K562 (cell line): ENCODE results near the gene PI4KA. TPM values are rescaled to one million over a fixed set of nuclear protein-coding genes. Genes with fewer than 3 reads are reported as not detected.

Experiments
- ATAC-seq: fragments of 200-7000 bp; cut with Tn5 transposase; 3 replicates; pipeline ENCODE4 v1.9.1; 2020; ENCODE audit warnings: moderate library complexity
- BruUV-seq: library from RNA; stranded (reverse); fragments of 400-500 nt; replicated peaks from 2 replicates; lab custom pipeline; 2021; lab: Mats Ljungman, UMichigan
- CTCF ChIA-PET: fragments of 300-600 bp; formaldehyde crosslinking; extraction: SDS; loops from one replicate; lab custom pipeline; 2021; ENCODE audit warnings: low intra/inter-chr PET ratio; lab: Yijun Ruan, JAX
- POLR2A ChIA-PET: fragments of 300-600, 350-650 bp; sonication (Branson Sonifier 250); formaldehyde crosslinking; extraction: SDS; loops from one replicate; lab custom pipeline; 2021; ENCODE audit warnings: antibody characterized with exemption, inconsistent platforms; lab: Yijun Ruan, JAX
- DNase-seq, 4 experiments: peaks; one replicate each; pipeline versions ENCODE4 v3.0.0 to v3.0.0-alpha.2; 2011 to 2018; ENCODE audit warnings: low spot score in 3 of 4, mixed read lengths in 3 of 4; ENCODE audit errors: extremely low read depth in 1 of 4
- FAIRE-seq: peaks from 2 replicates; lab custom pipeline; 2011; peaks lifted over from hg19 to GRCh38; lab: Jason Lieb, UNC
- H2AFZ ChIP-seq: 2 replicates; pipeline ENCODE4 v1.6.0; 2011; ENCODE audit warnings: low read depth, low read length, control low read depth, inconsistent platforms
- H3K27ac ChIP-seq: fragments of 200-600 bp; 3 replicates; pipeline ENCODE4 v1.8.0; 2011; ENCODE audit warnings: low read depth, mild to moderate bottlenecking, control low read depth, inconsistent platforms, low read length, moderate library complexity, mixed read lengths; ENCODE audit errors: extremely low read depth
- H3K27me3 ChIP-seq, 2 experiments: fragments of 300-600 bp in 1 of 2; 2 replicates in 1 of 2; 3 replicates in 1 of 2; pipeline versions ENCODE4 v1.6.0 to v1.8.0; 2011; ENCODE audit warnings: inconsistent platforms in 2 of 2, low read length in 2 of 2, mild to moderate bottlenecking in 1 of 2, mixed read lengths in 1 of 2, moderate library complexity in 1 of 2; ENCODE audit not compliant: control insufficient read depth in 2 of 2, insufficient read depth in 2 of 2
- H3K36me3 ChIP-seq: fragments of 300-600 bp; 3 replicates; pipeline ENCODE4 v1.8.0; 2011; ENCODE audit warnings: mild to moderate bottlenecking, low read length, inconsistent platforms; ENCODE audit not compliant: control insufficient read depth, insufficient read depth
- H3K4me1 ChIP-seq, 2 experiments: fragments of 200-600 bp in 1 of 2; replicated peaks in 1 of 2; 2 replicates in 1 of 2; 3 replicates in 1 of 2; pipeline versions ENCODE4 v1.5.1 to v1.8.0; 2011; ENCODE audit warnings: inconsistent platforms in 2 of 2, low read length in 2 of 2, mild to moderate bottlenecking in 1 of 2, mixed read lengths in 1 of 2, moderate library complexity in 1 of 2; ENCODE audit not compliant: control insufficient read depth in 2 of 2, insufficient read depth in 2 of 2
- H3K4me2 ChIP-seq: 2 replicates; pipeline ENCODE4 v1.6.1; 2011; ENCODE audit warnings: low read length, control low read depth, inconsistent platforms, mixed read lengths; ENCODE audit not compliant: insufficient read depth
- H3K4me3 ChIP-seq: fragments of 200-600 bp; sonication (generic), shearing (Covaris generic); 2 replicates; pipeline ENCODE4 v1.5.1; 2016; ENCODE audit warnings: control low read depth, inconsistent platforms
- H3K79me2 ChIP-seq: fragments of 200-600 bp; 3 replicates; pipeline ENCODE4 v1.8.0; 2011; ENCODE audit warnings: low read length, inconsistent platforms; ENCODE audit not compliant: control insufficient read depth, insufficient read depth
- H3K9ac ChIP-seq, 2 experiments: 2 replicates each; pipeline versions ENCODE4 v1.6.0 to v1.6.1; 2011; ENCODE audit warnings: low read depth in 2 of 2, low read length in 2 of 2, control low read depth in 1 of 2, inconsistent platforms in 1 of 2, mild to moderate bottlenecking in 1 of 2, mixed read lengths in 1 of 2; ENCODE audit not compliant: insufficient read depth in 1 of 2
- H3K9me1 ChIP-seq: one replicate; pipeline ENCODE4 v1.6.0; 2011; ENCODE audit warnings: inconsistent platforms, mild to moderate bottlenecking, low read length, moderate library complexity; ENCODE audit not compliant: control insufficient read depth, insufficient read depth
- H3K9me3 ChIP-seq: replicated peaks from 2 replicates; pipeline ENCODE4 v1.5.1; 2011; ENCODE audit warnings: low read depth, low read length, inconsistent platforms; ENCODE audit not compliant: control insufficient read depth, insufficient read depth
- H4K20me1 ChIP-seq: replicated peaks from 2 replicates; pipeline ENCODE4 v1.6.1; 2011; ENCODE audit warnings: low read length, inconsistent platforms, mixed read lengths; ENCODE audit not compliant: control insufficient read depth, insufficient read depth
- ARID4B ChIP-seq: sonication (generic); formaldehyde crosslinking; IDR thresholded peaks from 2 replicates; pipeline ENCODE4 v1.8.0; 2022; ENCODE audit warnings: mild to moderate bottlenecking, missing genetic modification reagents
- E4F1 ChIP-seq: fragments of 250-450 bp; sonication (Bioruptor Pico); IDR thresholded peaks from 2 replicates; pipeline ENCODE4 v1.5.0; 2021; ENCODE audit warnings: mild to moderate bottlenecking, borderline replicate concordance
- MAX ChIP-seq: sonication (generic); formaldehyde crosslinking; IDR thresholded peaks from 2 replicates; pipeline ENCODE4 v1.9.0; 2022; ENCODE audit warnings: mild to moderate bottlenecking, missing genetic modification reagents
- NFE2 ChIP-seq: IDR thresholded peaks from 2 replicates; pipeline ENCODE4 v1.6.1; 2014; ENCODE audit warnings: antibody characterized with exemption, low read depth
- NR4A1 ChIP-seq, 2 experiments: fragments of 250-450 bp in 1 of 2; fragments of 450-650 bp in 1 of 2; sonication (Bioruptor Pico) in 1 of 2; IDR thresholded peaks; 2 replicates each; pipeline versions ENCODE4 v1.4.0 to v1.6.1; 2016 to 2020; ENCODE audit warnings: mild to moderate bottlenecking in 2 of 2, missing compliant biosample characterization in 1 of 2, missing genetic modification characterization in 1 of 2, moderate library complexity in 1 of 2
- POLR2G ChIP-seq: fragments of 200-400 bp; formaldehyde crosslinking; IDR thresholded peaks from 2 replicates; pipeline ENCODE4 v1.6.1; 2017; ENCODE audit warnings: low read depth, mild to moderate bottlenecking, antibody characterized with exemption, low read length, moderate library complexity
- SRSF3 ChIP-seq: fragments of 200-400 bp; formaldehyde crosslinking; IDR thresholded peaks from 2 replicates; pipeline ENCODE4 v1.6.1; 2016; ENCODE audit warnings: mild to moderate bottlenecking, low read length, moderate library complexity; ENCODE audit not compliant: insufficient read depth
- ZNF408 ChIP-seq: fragments of 250-450 bp; sonication (Bioruptor Pico); IDR thresholded peaks from 2 replicates; pipeline ENCODE4 v1.4.0; 2020; ENCODE audit warnings: low read depth, mild to moderate bottlenecking, moderate library complexity
- ZNF518B ChIP-seq: fragments of 250-450 bp; sonication (Bioruptor Pico); IDR thresholded peaks from 2 replicates; pipeline ENCODE4 v1.5.0; 2021; ENCODE audit warnings: mild to moderate bottlenecking, moderate library complexity
- WGBS: fragments of 100-300 bp; shearing (Covaris generic); methylation state at CpG from one replicate; pipeline ENCODE4 v1.1.6; 2016; ENCODE audit warnings: low coverage, mixed read lengths; ENCODE audit not compliant: insufficient coverage; ENCODE audit errors: missing lambda C conversion rate; 5-methylcytosine and 5-hydroxymethylcytosine counted together
- in situ Hi-C: fragments of 300-500 bp; cut with MboI; formaldehyde crosslinking; loops from 4 replicates; pipeline ENCODE4 v1.15.0; 2018; ENCODE audit warnings: inconsistent platforms, mixed read lengths
- intact Hi-C: fragments of 100-400 bp; cut with micrococcal nuclease; formaldehyde crosslinking; loops from 2 replicates; pipeline ENCODE4 v1.14.2; 2022
- polyA plus RNA-seq, 8 experiments: library from polyadenylated mRNA; depleted of rRNA in 4 of 8; stranded (reverse) in 5 of 8; unstranded in 3 of 8; fragments of >200 nt; fragmentation: Nextera tagmentation in 2 of 8; fragmentation: Illumina TruSeq in 1 of 8; extraction: Ambion mirVana in 2 of 8; extraction: Trizol in 1 of 8; gene quantifications; 2 replicates each; pipeline versions ENCODE4 v1.2.1 to v1.2.3, GENCODE V29; 2011 to 2014; ENCODE audit warnings: inconsistent platforms in 1 of 8, missing spikeins in 1 of 8
- total RNA-seq, 7 experiments: library from RNA; depleted of rRNA in 6 of 7; stranded (reverse); fragments of >200 nt in 6 of 7; fragmentation: Illumina TruSeq in 2 of 7; extraction: Trizol in 2 of 7; gene quantifications; 2 replicates each; pipeline versions ENCODE4 v1.2.1 to v1.2.3, GENCODE V29; 2011 to 2021; ENCODE audit warnings: low replicate concordance in 1 of 7

PI4KA gene
- total and polyA plus RNA-seq, 9 of the 15 experiments (the other 6 are each of a cell fraction or from before 2014, with no cell fraction given) = 7.3 to 187 (median 84.7) TPM

GRCh38 chr22:20786048-20786447 is 72.6 kb downstream of the PI4KA start:
- 71% methylated on average over 8 of the region's 8 CpGs for WGBS
- ATAC-seq = no peak
- H3K4me1 ChIP-seq = peaks cover 0 to 12% of the 10 kb centered on the region in 2 experiments; a peak in 2 of 5 replicates

More at GRCh38 chr22:20786048-20786447, 72.6 kb downstream of the PI4KA start:
- Histone ChIP-seq H3K27me3 (no peaks in the 10 kb centered on the region), H3K4me2 (no peak overlapping the region), H3K9me1 (peaks cover 7% of the 10 kb centered on the region), H2AFZ (no peak overlapping the region), H4K20me1 (peaks cover 49% of the 10 kb centered on the region), H3K79me2 (no peaks in the 10 kb centered on the region), H3K36me3 (peaks cover 49% of the 10 kb centered on the region), H3K9me3 (no peaks in the 10 kb centered on the region), H3K4me3 (no peak overlapping the region), H3K27ac (no peak overlapping the region), H3K9ac (peak overlapping the region in 1 of 2 experiments; percentile 11; a peak in 1 of 4 replicates)
- POLR2A ChIA-PET = interaction anchor here (0.6 to 2.6 kb wide), 8 partner anchors 8 to 316 kb away, joined by 3 to 27 read pairs (median 5); partner anchors contain the start of gene SERPIND1
- DNase-seq = no peak
- TF ChIP-seq NFE2 = no peak
- TF ChIP-seq MAX (CRISPR knock-in tag) = peak; percentile 22; the same call in 1 of the 2 replicates
- TF ChIP-seq ZNF408 (CRISPR knock-in tag) = no peak
- peak; percentile 39; the same call in 1 of the 2 replicates for TF ChIP-seq POLR2G
- TF ChIP-seq SRSF3 = 0 out of 2 replicates have a peak, but pooled peaks have one; percentile 75
- peak; percentile 43; the same call in 1 of the 2 replicates for TF ChIP-seq ARID4B (CRISPR knock-in tag)
- no peak for TF ChIP-seq E4F1
- no peak for TF ChIP-seq ZNF518B (CRISPR knock-in tag)
- TF ChIP-seq NR4A1 (CRISPR knock-in tag; IDR thresholded peaks at IDR 0.05) = 0 out of 2 replicates have a peak, but pooled peaks have one; percentile 60
- no peak for TF ChIP-seq NR4A1 (tag; IDR thresholded peaks at IDR 0.05)
- no TSS peak for BruUV-seq
- in situ Hi-C loops = loop anchor here (25.0 kb wide), 2 partner anchors 351 to 1949 kb away; no protein-coding TSS in a partner anchor
- intact Hi-C loops = no loop called here
- FAIRE-seq = no peak
- CTCF ChIA-PET = interaction anchor here (3.5 kb wide), 1 partner anchor 180 kb away, joined by 22 read pairs; no protein-coding TSS in a partner anchor
